Keratinocyte (primary cell): ENCODE results near the gene HHIP. TPM values are rescaled to one million over a fixed set of nuclear protein-coding genes. Genes with fewer than 3 reads are reported as not detected.
A peak's percentile ranks its signal among the peaks of the same experiment; 100 is the strongest.

Experiments
- DNase-seq: peaks from one replicate; pipeline ENCODE4 v3.0.0-alpha.2; 2011; ENCODE audit warnings: low read depth, missing footprints, low spot score
- FAIRE-seq: peaks from 2 replicates; lab custom pipeline; 2011; peaks lifted over from hg19 to GRCh38; lab: Jason Lieb, UNC
- H2AFZ ChIP-seq: 2 replicates; pipeline ENCODE4 v1.6.0; 2012; ENCODE audit warnings: low read length, control low read depth, inconsistent platforms; ENCODE audit not compliant: control insufficient read depth
- H3K27ac ChIP-seq: 2 replicates; pipeline ENCODE4 v1.5.1; 2011; ENCODE audit warnings: low read length; ENCODE audit not compliant: control insufficient read depth, insufficient read depth
- H3K27me3 ChIP-seq: 3 replicates; pipeline ENCODE4 v1.6.0; 2011; ENCODE audit warnings: low read length; ENCODE audit not compliant: control insufficient read depth, insufficient read depth; ENCODE audit errors: extremely low read depth
- H3K36me3 ChIP-seq, 2 experiments: 2 replicates in 1 of 2; 3 replicates in 1 of 2; pipeline ENCODE4 v1.5.1; 2011; ENCODE audit warnings: low read length in 2 of 2, mild to moderate bottlenecking in 1 of 2; ENCODE audit not compliant: control insufficient read depth in 2 of 2, insufficient read depth in 2 of 2; ENCODE audit errors: extremely low read depth in 1 of 2
- H3K4me1 ChIP-seq: 3 replicates; pipeline ENCODE4 v1.5.1; 2011; ENCODE audit warnings: low read length; ENCODE audit not compliant: control insufficient read depth, insufficient read depth; ENCODE audit errors: extremely low read depth
- H3K4me2 ChIP-seq: 3 replicates; pipeline ENCODE4 v1.6.0; 2011; ENCODE audit warnings: low read depth, low read length; ENCODE audit not compliant: control insufficient read depth, insufficient read depth; ENCODE audit errors: extremely low read depth
- H3K4me3 ChIP-seq, 3 experiments: fragments of 200-600 bp in 1 of 3; sonication (generic) in 1 of 3; 2 replicates in 2 of 3; 3 replicates in 1 of 3; pipeline ENCODE4 v1.5.1; 2011 to 2016; ENCODE audit warnings: low read length in 3 of 3, mild to moderate bottlenecking in 3 of 3, control low read depth in 2 of 3, inconsistent platforms in 1 of 3, low read depth in 1 of 3, mixed read lengths in 1 of 3, mixed run types in 1 of 3, moderate library complexity in 1 of 3; ENCODE audit not compliant: control insufficient read depth in 2 of 3, insufficient read depth in 2 of 3; ENCODE audit errors: extremely low read depth in 1 of 3
- H3K79me2 ChIP-seq: 2 replicates; pipeline ENCODE4 v1.6.0; 2012; ENCODE audit warnings: low read length; ENCODE audit not compliant: control insufficient read depth, insufficient read depth
- H3K9ac ChIP-seq: 3 replicates; pipeline ENCODE4 v1.6.0; 2011; ENCODE audit warnings: low read length; ENCODE audit not compliant: control insufficient read depth, insufficient read depth; ENCODE audit errors: extremely low read depth
- H3K9me1 ChIP-seq: 3 replicates; pipeline ENCODE4 v1.6.0; 2011; ENCODE audit warnings: low read length; ENCODE audit not compliant: control insufficient read depth, insufficient read depth; ENCODE audit errors: extremely low read depth
- H3K9me3 ChIP-seq: 2 replicates; pipeline ENCODE4 v1.5.1; 2012; ENCODE audit warnings: low read depth, low read length; ENCODE audit not compliant: control insufficient read depth
- H4K20me1 ChIP-seq: 3 replicates; pipeline ENCODE4 v1.6.0; 2011; ENCODE audit warnings: low read length; ENCODE audit not compliant: control insufficient read depth, insufficient read depth; ENCODE audit errors: extremely low read depth
- EZH2 ChIP-seq: IDR thresholded peaks from one replicate; pipeline ENCODE4 v1.6.1; 2012; ENCODE audit warnings: inconsistent platforms, mild to moderate bottlenecking, low read length, moderate library complexity
- dilution Hi-C: fragments of 300-500 bp; cut with MboI; formaldehyde crosslinking; loops from one replicate; pipeline ENCODE4 v1.7.0; 2020; ENCODE audit warnings: low sequenced_read_pairs; ENCODE audit not compliant: extremely low pct_ligation_motif_present
- polyA plus RNA-seq, 5 experiments: library from polyadenylated mRNA; depleted of rRNA in 3 of 5; stranded (reverse) in 3 of 5; stranded (forward) in 1 of 5; unstranded in 1 of 5; fragments of >200 nt; gene quantifications; 1 replicate in 1 of 5; 2 replicates in 3 of 5; 3 replicates in 1 of 5; pipeline versions ENCODE4 v1.2.1 to v1.2.3, GENCODE V29; 2011 to 2012; ENCODE audit warnings: missing spikeins in 2 of 5, low read depth in 1 of 5, low replicate concordance in 1 of 5
- TF ChIP-seq, protein P1 (sequence below), 3 experiments: IDR thresholded peaks in 1 of 3; conservative IDR thresholded peaks in 1 of 3; optimal IDR thresholded peaks in 1 of 3; 2 replicates in 2 of 3; 3 replicates in 1 of 3; pipeline versions ENCODE3 to v1.5.1; 2011; ENCODE audit warnings: low read length in 3 of 3, mild to moderate bottlenecking in 3 of 3, moderate library complexity in 2 of 3, control low read depth in 1 of 3, inconsistent platforms in 1 of 3; ENCODE audit not compliant: insufficient read depth in 2 of 3; ENCODE audit errors: extremely low read depth in 1 of 3

The HHIP gene
- polyA plus RNA-seq, 1 donor (not counting 4 experiments of a cell fraction or from before 2014, with no cell fraction given) = 0.20 TPM

DNA sequence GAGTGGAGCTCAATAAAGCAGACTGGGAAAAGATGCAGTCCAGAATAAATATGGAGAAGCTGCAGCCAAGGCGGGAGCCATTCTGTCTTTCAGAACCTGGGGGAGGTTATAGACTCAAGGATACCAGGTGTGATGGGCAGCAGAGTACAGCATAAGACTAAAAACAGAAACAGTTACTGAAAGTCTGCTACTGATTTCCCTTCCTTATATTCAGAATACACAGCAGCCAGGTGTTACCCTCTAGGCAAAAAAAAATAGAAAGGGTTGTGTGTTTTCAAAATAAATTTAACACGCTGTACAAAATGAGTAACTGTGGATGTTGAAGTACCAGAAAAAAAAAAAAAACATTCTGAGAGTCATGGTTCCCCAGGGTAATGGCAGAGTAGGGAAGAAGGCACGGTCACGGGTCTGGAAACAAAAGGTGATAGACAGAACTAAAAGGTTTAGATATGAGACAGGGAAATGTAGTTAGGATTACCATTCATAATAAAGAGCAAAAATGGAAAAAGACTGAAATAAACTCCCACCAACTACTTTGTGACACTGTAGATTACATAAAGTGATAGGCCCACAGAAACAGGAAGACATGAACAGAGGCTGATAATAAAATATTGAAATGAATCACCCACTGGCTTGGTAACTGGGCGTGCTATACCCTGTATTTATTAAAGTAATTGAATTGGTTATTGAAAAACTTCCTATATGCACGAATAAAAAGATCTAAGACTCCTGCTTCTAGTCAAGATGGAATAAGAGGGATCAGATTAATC is 10.8 kb upstream of the HHIP start:
- Histone ChIP-seq H3K9me1 (no peaks in the 10 kb centered on the region), H3K27me3 (no peaks in the 10 kb centered on the region), H4K20me1 (no peaks in the 10 kb centered on the region), H3K79me2 (no peaks in the 10 kb centered on the region), H3K4me1 (no peaks in the 10 kb centered on the region), H3K36me3 (no peaks in the 10 kb centered on the region), H3K27ac (no peak overlapping the region), H3K4me3 (no peak overlapping the region), H3K9ac (no peak overlapping the region), H2AFZ (peak overlapping the region; percentile 27), H3K9me3 (no peaks in the 10 kb centered on the region), H3K4me2 (no peak overlapping the region)
- TF ChIP-seq, protein P1, sequence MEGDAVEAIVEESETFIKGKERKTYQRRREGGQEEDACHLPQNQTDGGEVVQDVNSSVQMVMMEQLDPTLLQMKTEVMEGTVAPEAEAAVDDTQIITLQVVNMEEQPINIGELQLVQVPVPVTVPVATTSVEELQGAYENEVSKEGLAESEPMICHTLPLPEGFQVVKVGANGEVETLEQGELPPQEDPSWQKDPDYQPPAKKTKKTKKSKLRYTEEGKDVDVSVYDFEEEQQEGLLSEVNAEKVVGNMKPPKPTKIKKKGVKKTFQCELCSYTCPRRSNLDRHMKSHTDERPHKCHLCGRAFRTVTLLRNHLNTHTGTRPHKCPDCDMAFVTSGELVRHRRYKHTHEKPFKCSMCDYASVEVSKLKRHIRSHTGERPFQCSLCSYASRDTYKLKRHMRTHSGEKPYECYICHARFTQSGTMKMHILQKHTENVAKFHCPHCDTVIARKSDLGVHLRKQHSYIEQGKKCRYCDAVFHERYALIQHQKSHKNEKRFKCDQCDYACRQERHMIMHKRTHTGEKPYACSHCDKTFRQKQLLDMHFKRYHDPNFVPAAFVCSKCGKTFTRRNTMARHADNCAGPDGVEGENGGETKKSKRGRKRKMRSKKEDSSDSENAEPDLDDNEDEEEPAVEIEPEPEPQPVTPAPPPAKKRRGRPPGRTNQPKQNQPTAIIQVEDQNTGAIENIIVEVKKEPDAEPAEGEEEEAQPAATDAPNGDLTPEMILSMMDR (optimal IDR thresholded peaks at IDR 0.05 in 1 of 3, IDR thresholded peaks at IDR 0.05 in 1 of 3, conservative IDR thresholded peaks at IDR 0.05 in 1 of 3; ENCODE audit: extremely low read depth in 1 of 3, insufficient read depth in 2 of 3, low read length in 3 of 3) = no peak
- no peak for TF ChIP-seq EZH2
- DNase-seq (no peak), FAIRE-seq (no peak)
- dilution Hi-C loops = no loop called here

GRCh38 chr4:144644368-144645101 is 1.4 kb upstream of the HHIP start:
- DNase-seq (no peak), FAIRE-seq (peak; percentile 51)
- Histone ChIP-seq H3K4me3 (no peak overlapping the region), H2AFZ (no peak overlapping the region), H3K9ac (no peak overlapping the region), H3K27me3 (peaks cover 34% of the 10 kb centered on the region), H3K36me3 (no peaks in the 10 kb centered on the region), H3K9me1 (no peaks in the 10 kb centered on the region), H4K20me1 (no peaks in the 10 kb centered on the region), H3K9me3 (no peaks in the 10 kb centered on the region), H3K4me2 (no peak overlapping the region), H3K79me2 (no peaks in the 10 kb centered on the region), H3K27ac (no peak overlapping the region), H3K4me1 (peaks cover 12% of the 10 kb centered on the region)
- no peak for TF ChIP-seq EZH2
- TF ChIP-seq, protein P1 (optimal IDR thresholded peaks at IDR 0.05 in 1 of 3, IDR thresholded peaks at IDR 0.05 in 1 of 3, conservative IDR thresholded peaks at IDR 0.05 in 1 of 3; ENCODE audit: extremely low read depth in 1 of 3, insufficient read depth in 2 of 3, low read length in 3 of 3) = no peak
- dilution Hi-C loops = no loop called here
